Fibroblast of gingiva (primary cell): ENCODE data around the gene SLC7A1.
"Not testable (repeated sequence)": the region's sequence is repeated elsewhere in the genome, so short reads cannot be mapped to it uniquely, and the experiment has no call there.

ENCODE experiments used
- DNase-seq: peaks from one replicate; pipeline ENCODE4 v3.0.0-alpha.2; 2011; ENCODE audit warnings: low read depth

SLC7A1 gene

DNA sequence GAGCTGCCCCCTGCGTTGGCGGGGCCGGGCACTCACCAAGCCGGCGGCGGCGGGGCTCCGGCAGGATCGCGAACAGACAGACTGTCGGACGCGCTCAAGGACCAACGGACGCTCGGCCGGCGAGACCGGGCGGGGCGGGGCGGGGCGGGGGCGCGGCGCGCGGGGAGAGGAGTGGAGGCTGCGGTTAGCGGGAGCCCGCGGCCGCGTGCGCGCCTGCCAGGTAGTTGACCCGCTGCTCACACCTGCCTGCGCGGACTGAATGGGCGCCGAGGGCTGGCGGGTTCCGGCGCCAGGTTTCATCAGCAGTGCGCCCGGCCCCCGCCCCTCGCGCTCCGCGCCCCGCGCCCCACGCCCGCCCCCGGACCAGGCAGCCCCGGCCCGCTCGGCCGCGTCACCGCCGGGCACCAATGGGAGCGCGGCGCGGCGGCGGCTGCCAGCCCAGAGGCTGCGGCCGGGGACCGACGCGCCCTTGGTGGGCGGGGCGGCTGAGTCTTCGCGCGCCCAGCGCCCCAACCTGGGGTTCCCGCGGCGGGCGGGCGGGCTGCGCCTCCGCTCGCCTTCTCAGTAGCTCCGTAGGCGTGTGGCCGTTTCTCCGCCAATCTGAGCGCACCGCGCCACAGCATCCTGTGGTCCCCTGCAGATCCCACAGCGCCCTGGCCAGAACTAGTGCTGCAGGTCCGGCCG is at the start of gene SLC7A1:
Gene SLC7A1 (minus strand): TSS at position 309 of the 684 bp plus-strand sequence. CDS start 59,500 bp downstream, outside the sequence.
- DNase-seq, result peak; percentile 73

DNA sequence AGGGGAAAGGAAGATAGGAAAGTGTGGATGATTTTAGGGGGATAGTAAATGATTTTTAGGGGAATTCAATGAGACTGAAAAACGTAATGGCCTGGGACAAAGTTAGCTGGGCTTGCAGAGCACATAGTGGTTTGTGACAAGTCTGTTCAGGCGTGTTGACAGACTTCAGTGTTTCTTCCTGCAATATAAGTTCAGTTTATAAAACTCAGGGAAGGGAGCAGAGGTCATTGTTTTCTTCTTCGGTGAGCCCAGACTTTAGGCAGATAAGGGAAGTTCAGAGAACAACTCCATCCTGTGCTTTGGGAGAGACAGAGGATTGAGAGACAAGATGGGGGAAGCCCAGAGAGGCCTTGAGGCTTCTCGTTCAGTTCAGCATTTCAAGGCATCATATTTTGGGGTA is 45.2 kb upstream of the SLC7A1 start:
- no peak for DNase-seq

DNA sequence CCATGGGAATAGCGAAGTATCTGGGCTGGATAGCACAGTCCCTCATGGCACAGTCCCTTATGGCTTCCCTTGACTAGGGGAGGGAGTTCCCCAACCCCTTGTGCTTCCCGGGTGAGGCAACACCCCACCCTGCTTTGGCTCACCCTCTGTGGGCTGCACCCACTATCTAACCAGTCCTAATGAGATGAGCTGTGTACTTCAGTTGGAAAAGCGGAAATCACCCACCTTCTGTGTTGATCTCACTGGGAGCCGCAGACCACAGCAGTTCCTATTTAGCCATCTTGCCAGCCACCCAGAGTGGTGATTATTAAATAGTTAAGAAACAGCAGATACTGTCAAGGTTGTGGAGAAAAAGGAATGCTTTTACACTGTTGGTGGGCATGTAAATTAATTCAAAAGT is 41.3 kb upstream of the SLC7A1 start:
- DNase-seq, result not testable (repeated sequence)

DNA sequence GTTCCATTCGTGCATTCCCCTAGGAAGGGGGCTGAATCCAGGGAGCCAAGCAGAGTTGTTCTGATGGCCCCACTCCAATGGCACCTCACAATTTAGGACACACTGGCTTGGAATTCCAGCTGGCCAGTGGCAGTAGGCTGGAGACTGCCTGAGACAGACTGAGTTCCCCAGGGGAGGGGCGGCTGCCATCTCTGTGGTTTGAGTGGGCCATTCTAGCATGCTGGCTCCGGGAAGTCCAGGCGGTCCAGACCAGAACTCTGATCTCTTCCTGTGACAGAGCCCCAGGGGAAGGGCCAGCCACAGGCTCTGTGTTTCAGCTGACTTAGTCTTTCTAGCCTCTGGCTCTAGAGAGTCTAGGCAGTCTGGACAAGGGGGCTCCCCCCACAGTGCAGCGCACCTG is 29.5 kb upstream of the SLC7A1 start:
- DNase-seq, result no peak

DNA sequence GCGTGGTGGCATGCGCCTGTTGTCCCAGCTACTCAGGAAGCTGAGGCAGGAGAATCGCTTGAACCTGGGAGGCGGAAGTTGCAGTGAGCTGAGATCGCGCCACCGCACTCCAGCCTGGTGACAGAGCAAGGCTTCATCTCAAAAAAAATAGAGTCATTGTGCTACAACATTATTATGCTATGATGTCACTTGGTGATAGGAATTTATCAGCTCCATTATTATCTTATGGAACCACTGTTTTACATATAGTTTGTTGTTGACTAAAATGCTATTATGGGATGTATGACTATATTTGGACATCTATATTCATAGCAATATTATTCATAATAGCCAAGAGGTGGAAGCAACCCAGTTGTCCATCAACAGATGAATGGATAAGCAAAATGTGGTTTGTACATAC is 26.4 kb upstream of the SLC7A1 start:
- DNase-seq, result no peak

DNA sequence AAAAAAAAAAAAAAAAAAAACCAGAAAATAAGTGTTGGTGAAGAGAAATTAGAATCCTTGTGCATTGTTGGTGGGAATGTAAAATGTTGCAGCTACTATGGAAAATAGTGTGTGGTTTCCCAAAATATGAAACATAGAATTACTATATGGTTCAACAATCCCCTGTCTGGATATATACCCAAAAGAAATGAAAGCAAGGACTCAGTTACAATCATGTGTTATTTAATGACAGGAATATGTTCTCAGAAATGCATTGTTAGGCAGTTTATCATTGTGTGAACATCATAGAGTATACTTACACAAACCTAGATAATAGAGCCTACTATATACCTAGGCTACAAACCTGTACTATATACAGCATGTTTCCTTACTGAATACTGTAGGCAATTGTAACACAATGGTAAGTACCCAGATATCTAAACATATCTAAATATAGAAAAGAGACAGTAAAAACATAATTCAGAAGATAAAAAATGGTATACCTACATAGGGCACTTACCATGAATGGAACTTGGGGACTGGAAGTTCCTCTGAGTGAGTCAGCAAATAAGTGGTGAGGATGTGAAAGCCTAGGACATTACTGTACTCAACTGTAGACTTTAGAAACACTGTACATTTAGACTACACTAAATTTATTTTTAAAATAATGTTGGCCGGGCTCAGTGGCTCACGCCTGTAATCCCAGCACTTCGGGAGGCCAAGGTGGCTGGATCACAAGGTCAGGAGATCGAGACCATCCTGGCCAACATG is 25.7 kb upstream of the SLC7A1 start:
- DNase-seq, result no peak

DNA sequence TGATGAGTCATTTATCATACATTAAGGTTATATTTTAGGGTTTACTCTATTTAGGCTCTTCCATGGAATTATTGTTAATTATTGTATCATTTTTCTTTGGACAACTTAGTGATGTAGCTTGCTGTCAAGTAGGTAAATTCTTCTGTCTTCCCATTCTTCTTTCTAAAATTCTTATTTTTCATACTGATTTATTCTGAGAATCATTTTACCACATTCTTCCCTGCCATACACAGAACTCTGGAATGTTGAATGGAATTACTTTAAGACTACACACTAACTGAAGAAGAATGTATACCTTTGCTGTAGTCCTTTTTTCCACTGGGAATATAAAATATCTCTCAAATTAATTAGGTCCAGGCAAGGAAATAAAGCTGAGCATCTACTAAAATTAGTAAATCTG is 24.5 kb upstream of the SLC7A1 start:
- no peak for DNase-seq

DNA sequence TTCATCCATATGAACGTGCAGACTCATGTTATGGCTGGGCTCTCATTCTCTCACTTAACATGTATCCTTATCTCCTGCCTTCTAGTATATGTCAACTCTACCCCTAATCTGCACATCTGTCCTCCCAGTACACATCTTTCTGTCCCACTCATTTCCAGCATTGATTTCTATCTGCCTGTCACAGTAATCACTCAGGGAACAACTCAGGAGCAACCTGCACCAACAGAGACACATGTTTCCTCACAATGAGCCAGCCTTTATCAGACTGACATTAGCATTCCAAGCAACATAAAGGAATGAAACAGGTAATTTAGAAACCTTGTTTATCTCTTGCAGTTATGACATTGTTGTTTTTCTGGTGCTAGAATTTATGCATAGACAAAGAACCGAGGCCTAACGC is 17.6 kb upstream of the SLC7A1 start:
- DNase-seq, result no peak

DNA sequence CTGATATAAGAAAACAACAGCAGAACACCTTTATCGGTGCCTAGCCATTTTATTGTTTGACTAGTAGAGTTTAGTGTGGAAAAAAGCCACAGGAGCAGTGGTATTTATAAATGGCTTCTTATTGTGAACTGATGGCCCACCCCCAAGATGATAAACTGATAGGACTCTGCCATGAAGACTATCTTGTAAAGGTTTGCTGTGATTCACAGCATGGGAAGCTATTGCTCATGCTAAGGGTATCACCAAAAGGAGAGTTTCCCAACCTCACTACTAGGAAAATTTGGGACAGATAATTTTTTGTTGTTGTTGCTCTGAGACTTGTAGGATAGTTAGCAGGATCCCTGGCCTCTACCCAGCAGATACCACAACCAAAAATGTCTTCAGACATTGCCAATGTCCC is 12.0 kb upstream of the SLC7A1 start:
- DNase-seq, result no peak

DNA sequence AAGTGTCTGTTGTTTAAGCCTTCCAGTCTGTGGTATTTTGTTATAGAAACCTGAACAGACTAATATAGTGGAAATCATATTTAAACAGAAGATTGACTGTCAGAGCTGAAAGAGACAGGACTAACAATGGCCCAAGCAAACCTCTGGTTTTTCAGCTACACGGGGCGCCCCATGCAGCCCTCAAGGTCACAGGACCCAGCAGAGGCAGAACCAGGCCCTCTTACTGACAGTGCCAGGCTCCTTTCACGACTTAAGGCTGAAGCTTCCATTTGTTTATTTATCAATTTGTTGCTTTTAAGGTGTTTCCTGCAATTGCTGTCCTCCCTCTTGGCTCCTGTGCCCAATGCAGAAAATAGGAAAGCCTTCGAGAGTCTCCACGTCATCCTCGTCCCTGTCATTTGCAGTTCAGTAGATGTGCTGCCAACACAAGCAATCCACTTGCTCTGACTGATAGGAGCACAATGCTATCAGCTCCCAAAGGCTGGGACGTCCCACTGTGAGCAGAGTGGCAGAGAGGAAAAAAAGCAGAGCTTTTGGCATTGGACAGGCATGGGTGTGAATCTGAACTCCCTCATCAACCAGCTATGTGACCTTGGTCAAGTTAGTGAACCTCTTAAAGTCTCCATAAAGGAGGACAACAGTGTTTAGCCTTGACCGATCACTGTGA is 10.5 kb upstream of the SLC7A1 start:
- no peak for DNase-seq

DNA sequence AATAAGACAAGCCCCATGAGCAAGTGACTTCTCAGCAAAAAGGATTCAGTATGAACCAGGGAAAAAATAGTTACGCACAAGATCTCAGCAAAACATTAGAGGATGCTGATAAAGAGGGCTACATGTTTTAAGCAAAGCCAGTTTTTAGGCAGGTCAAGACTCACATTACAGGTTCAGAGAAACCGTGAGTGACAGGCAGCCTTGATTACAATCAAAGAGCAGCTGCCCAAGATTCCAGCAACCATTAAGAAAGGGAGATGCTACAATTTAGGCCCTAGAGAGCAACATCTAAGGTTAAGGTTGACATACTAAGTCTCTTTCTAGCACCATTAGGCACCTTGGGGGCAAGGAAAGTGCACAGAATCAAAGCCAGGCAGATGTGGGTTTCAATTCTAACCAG is 2.8 kb upstream of the SLC7A1 start:
- DNase-seq, result no peak

DNA sequence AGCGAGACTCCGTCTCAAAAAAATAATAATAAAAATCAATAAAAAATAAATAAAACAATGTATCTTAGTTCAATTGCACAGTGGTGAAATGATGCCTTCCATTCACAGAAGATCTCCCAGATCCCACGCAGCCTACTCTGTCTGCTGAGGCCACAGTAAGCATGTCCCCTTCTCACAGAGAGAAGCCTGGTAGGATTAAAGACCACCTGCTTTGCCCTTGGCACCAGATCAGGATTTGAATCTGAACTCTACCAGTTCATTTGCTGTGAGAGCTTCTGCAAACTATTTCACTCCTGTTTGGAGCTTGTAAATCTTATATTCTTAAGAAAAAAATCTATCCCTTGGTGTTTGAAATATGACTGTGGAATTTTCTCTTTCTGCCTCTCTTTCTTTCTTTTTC is 2.2 kb upstream of the SLC7A1 start:
- DNase-seq, result no peak

DNA sequence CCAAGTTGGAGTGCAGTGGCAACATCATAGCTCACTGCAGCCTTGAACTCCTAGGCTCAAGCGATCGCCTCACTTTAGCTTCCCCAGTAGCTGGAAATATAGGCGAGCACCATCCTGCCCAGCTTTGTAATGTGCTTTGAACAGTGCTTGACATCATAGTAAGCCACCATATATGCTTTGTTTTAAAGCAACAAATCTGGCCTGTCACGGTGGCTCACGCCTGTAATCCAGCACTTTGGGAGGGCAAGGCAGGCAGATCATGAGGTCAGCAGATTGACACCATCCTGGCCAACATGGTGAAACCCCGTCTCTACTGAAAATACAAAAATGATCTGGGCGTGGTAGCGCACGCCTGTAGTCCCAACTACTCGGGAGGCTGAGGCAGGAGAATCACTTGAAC is 1.8 kb upstream of the SLC7A1 start:
- no peak for DNase-seq

DNA sequence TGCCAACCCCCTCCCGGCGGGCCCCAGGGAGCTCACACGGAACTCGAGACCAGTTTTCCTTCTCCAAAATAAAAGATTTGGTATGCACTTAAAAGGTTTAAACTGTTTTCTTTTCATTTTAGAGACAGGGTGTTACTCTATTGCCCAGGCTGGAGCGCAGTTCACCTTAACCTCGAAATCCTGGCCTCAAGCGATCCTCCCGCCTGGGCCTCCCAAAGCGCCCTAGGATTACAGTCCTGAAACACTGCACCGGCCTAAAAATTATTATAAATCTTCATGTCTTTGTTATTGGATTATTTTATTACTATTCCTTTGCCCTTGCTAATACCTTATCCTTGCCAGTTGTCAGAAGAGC is 553 bp upstream of the SLC7A1 start:
- DNase-seq, result no peak

DNA sequence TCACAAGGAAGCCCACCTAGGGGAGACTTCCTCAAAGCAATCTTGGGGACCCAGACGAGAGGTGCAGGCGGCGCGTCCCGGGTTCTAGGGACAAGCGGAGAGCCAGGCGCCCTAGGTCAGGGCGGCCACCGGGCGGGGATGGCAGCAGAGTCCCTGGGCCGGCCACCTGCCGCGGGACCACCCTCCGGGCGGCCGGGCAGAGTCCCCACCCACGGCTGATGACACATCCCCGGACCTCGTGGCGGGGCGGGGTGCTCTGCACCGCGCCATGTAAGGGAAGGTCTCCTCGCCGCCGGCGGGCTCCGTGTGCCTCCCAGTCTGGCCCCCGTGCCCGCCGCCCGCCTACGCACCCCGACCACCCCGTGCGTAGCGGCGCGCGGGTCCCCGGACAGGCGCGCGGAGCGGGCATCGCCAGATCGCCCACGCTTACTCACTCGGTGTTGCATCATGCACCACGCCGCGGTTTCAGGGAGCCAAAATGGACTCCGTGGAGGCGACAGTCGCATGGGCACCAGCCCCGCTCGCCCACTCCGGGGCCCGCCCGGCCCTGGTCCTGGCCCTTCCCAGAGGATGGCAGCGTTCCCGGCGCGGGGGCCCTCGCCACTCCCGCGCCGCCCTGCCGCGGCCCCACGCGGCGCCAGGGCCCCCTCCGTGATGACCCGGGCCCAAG is 643 bp downstream of the SLC7A1 start:
- peak; percentile 62 for DNase-seq

DNA sequence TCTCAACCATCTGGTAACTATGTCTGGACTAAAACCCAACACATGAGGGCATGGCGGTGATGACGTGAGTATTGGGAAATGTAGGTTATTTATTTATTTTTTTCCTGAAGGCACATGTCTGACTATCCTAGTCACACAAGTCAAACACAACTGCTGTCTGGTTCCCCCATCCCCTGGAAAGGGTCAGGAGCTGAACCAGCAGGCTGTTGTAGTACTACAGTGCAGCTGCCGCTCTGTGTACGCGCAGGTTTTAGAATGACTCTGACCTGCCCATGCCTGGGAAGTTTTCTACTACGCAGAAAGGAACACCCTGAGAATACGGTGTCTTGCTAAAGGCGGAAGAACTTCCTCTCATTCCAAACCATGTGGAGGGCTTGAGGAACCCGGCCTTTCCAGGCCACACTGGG is 1.2 kb downstream of the SLC7A1 start:
- DNase-seq, result peak; percentile 75

DNA sequence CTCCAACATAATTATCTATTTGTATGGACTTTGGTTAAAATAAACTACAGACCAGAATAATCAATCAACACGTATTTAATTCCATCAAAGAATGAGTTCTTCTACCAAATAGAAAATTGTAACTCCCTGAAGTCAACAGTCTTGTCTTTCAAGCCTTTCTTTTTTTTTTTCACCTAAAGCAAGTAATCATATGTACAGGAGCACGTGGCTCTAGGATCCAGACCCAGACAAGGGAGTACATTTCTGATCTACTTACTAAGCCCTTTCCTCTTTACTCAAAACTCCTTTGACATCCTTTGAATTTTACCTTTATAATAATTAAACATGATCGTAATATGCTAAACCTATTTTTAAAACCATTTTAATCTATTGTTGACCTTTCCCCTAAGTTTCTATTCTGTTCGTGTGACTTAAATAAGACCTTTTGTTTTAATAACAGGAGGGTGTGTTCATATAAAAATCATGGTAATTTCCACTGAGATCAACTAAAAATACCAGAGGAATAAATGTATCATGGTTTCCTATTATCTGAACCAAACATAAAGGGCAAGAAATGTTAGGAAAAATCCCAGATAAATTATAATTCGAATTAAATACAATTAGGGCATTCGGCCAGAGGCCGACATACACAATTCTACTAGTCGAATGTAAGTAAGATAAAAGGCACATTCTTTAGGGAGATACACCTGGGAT is 1.7 kb downstream of the SLC7A1 start:
- DNase-seq, result no peak

DNA sequence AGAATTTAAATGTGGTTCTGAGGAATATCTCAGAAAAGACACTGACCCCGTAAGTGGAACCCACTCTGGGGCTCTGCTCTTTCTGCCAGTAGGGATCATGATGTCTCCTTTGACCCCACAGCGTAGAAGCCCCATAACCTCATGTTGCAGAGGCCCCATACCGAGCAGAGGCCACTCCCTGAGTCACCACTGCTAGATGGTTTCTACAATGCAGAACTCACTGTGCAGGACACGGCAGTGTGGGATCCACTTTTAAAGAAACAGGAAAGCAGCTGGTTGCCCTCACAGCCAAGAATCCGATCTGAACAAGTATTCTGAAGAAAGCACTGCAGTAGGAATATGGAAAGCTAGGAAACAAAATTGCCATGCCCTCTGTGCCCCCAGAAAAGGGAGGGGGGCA is 4.2 kb downstream of the SLC7A1 start:
- DNase-seq, result peak; percentile 25

DNA sequence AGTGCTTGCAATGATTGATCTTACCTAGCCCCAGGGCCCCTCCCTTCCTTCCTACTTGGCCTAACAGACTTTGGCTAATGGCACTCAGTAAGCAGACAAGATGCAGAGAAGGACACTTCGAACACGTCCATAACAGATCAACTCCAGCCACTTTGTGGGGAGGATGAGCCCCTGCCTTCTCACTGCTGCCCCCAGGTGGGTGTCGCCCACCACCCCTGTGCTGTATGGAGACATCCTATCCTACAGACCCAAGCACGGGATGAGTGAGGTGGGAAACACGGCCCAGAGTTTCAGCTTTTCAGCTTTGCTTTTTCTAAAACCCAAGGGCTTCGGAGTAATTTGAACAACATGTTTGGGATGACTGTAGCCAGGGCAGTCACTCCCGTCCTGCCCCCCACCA is 5.5 kb downstream of the SLC7A1 start:
- DNase-seq, result no peak

DNA sequence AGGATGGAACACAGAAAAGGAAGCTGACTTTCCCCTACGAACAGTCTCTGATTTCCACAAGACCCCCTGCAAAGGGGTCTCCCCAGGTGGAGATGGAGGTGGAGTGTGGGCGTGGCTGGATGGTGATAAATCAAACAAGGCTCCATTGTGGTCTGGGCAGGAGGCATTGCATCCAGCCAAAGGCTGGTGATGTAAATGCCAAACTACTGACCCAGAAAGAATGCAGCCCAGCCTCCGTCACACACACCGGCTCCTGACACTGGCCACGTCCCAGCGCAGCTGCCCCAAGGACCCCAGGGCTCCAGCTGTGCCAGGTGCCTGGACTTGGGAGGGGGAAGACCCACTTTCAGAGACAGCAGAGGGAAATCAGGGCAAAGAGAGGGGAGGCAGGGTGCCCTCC is 6.3 kb downstream of the SLC7A1 start:
- peak; percentile 45 for DNase-seq

DNA sequence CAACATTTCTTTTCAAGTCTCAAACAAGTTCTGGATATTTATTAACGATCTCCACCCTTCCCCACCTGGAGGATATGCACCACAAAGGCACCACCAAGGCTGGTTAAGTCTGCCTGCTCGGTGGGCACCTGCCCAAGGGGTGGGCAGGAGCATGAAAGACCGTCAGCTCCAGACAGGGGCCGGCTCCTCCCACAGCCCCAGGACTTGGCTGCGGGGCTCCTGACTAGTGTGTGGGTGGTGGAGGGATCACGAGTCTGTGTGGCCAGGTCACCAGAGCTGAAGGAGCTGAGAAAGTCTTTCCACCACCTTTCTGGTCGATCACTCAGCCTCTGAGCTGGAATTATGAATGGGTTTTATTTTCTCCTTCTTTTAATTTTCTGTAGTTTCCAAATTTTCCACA is 7.8 kb downstream of the SLC7A1 start:
- DNase-seq, result no peak

DNA sequence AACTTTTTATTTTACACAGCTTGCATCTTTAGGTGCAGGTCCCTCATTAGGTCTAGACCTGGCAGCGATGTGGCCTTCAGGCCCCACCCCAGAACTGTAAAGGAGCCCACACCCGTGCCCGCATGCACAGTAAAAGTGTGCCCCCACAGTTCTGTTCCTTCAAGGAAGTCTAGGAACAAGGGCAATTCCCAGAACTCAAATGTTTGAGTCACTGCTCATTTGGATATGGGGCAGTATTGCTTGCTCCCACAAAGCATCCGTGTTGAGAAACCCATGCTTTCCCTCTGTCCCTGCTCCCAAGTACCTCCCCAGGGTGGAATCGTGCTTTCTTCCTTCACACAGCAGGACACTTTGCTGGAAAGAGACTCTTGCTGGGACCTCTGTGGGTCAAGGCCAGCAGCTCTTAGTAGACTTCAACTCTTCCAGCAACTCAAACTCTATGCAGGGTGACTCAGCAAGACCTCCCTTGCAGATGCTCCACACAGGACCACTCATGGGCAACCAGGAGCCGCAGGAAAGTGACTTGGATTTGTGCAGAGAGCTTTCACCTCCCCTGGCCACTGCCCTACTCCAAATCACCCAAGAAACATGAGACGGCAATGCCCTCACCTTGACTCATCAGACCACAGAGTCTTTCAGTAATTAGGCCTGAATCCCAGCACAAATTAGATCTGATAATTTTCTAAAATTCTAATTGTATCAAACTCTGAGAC is 12.3 kb downstream of the SLC7A1 start:
- DNase-seq, result peak; percentile 16
